G401.6 (cell line): Measurements from ENCODE around the gene SORCS1.

ENCODE experiments used
- FAIRE-seq: peaks from 2 replicates; lab custom pipeline; 2012; peaks lifted over from hg19 to GRCh38; lab: Jason Lieb, UNC

The SORCS1 gene

DNA sequence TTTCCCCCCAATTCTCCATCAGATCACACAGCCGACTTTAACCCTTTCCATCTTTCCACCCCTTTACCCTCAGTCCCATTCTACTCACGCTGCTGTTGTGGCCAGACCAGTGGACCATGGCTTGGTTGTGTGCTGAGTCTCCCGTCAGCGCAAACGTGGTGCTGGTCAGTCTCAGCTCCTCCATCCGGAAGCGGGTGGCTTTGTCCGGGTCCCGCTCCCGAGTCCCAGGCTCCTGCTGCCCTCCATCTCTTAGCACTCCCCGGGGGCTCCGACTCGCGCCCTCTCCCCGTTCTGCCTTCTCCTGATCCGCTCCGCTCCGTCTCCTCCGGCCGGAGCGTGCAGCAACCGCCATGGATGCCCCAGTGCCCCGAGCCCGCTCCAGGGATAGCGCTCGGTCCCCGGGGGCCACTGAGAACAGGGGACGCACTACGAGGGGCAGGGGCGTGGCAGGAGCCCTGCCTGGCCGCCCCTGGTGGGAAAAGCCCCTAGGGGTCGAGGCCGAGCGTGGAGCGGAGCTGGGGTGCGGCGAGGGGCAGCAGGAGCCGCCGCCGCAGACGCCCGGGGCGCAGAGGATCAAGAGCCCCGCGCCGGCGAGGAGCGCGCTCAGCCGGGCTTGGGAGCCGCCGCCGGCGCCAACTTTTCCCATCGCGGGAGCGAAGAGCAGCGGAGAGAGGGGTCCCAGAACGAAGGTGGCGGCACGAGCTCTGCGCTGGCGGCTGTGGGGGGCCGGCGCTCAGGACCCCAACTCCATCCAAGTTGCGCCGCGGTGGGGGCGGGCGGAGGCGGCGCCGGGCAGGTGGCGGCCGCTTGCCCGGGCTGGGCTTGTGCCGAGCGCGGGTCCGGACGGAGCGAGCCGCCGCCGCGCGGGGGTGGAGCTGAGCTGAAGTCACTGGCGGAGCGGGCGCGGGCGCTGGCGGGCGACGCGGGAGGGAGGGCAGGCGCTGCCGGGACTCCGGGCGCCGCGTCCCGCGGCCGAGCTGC is at the start of gene SORCS1:
TSS of gene SORCS1 (minus strand) at position 826 of the 981 bp plus-strand sequence.
- no peak for FAIRE-seq

DNA sequence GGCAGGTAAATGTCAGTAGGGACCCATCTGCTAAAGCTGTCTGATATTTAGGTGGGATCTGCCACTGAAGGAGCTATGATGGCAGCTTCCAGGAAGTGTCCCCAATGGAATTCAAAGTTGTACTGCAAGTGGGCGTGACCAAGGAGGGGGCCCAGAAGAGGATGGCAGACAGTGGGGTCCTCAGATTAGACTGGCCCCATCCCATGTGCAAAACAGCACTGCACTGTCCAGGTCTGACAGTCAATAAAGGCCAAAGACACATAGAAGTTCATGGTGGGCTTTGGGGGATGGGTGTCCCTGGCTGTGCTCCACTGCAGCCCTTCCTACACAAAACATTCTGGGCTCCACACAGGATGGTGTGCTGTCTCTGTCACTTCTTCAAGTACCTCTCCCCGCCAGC is 49.8 kb upstream of the SORCS1 start:
- FAIRE-seq = no peak

DNA sequence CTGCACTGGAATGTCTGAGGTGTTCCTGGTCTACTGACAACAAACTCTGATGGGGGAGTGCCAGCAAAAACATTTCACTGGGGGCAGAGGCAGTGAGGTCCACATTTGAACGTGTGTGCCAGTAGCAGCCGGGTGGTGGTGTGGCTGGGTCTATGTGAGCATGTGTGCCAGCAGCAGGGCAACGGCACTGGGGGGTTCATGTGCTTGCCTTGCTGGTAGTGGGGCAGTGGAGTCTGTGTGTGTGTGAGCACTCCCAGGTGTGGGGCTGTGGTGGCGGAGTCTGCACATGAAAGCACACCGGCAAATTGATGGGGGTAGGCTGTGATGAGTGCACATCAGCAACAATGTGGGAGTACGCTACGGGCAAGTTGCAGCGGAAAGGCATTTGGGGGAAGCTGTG is 49.4 kb upstream of the SORCS1 start:
- no peak for FAIRE-seq

DNA sequence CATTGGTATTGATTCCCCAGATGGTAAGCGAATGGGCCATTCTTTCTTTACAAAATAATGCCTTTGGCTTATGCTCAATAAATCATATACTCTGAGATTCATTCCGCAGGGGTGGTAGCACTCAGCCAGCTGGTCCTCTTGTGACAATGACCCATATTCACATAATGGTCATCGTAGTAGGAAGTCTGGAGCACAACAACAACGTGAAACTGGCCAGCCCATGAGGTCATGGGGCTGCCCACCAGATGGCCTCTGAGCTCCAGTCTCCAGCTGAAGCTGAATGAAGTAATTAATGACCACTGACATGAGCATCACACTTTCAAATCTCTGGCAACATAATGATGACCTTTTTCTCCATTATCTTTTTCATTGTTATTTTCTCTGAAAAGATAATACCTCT is 42.3 kb upstream of the SORCS1 start:
- no peak for FAIRE-seq

DNA sequence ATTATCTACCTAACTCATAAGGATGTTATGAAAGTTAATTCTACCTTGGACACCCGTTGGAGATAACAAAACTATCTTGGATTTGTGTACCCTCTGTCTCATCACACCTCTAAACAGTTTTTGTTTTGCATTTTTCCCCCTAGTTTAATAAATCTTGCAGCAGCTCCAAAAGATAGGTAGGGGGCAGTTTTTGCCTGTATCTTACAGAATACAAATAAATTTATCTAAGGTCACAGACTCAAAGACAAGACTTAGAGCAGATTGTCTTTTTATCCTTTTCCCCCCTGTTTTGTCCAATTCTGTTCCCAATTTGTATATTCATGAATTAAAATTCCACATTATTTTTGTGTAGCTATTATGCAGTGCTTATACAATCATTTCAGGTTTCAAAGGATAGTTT is 5.0 kb upstream of the SORCS1 start:
- no peak for FAIRE-seq

DNA sequence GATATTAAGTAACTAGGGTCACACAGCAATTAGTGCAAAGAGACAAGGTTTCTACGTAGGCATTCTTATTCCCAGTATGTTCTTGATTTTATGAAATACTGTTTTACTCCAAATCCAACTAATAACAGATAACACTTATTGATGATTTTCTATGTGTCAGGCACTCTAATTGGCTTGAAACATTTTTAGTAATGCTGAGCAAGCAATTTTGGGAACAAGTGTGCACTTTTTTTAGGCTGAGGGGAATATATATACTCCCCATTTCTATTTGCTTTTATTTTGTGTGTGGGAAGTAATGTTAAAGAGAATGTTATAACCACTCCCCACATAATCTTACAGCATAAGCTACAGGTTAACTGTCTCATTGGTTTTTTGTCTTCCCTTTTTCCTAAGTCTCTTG is 4.2 kb upstream of the SORCS1 start:
- no peak for FAIRE-seq

DNA sequence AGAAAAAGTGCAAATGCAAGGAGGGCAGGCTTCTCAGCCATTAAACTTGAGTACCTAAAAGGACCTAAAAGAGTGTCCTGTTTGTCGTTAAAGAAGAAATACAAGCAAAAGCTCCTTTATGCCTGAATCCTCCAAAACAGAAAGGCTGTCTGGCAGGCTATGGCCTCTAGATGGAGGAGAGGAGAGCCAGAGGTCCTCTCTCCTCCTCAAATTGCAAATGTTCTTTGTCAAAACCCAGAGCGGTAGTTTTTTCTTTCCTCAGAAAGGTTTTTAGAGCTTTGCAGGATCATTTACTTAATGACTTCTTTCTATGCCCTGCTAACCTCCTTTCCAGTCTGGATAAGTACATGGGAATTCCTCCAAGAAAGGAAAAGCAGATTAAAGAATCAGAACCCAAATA is 1.9 kb upstream of the SORCS1 start:
- FAIRE-seq = no peak

DNA sequence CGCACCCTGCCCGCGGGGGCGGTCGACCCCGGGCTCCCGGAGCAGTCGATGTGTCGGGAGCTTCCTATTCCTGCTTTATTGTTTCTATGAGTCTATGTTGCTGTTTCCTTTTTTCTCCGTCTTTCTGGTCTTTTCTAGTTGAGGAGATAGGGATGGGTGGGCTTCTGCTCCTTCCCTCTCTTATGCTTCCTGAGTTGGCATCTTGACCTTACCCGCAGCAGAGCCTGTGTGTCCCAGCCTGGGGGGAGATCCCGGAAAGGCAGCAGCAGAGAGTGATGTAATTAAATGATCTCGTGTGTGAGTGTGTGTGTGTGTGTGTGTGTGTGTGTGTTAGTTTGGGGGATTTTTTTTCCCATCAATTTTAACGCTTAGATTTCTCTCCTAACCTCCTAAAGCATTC is 486 bp upstream of the SORCS1 start:
- FAIRE-seq = no peak

DNA sequence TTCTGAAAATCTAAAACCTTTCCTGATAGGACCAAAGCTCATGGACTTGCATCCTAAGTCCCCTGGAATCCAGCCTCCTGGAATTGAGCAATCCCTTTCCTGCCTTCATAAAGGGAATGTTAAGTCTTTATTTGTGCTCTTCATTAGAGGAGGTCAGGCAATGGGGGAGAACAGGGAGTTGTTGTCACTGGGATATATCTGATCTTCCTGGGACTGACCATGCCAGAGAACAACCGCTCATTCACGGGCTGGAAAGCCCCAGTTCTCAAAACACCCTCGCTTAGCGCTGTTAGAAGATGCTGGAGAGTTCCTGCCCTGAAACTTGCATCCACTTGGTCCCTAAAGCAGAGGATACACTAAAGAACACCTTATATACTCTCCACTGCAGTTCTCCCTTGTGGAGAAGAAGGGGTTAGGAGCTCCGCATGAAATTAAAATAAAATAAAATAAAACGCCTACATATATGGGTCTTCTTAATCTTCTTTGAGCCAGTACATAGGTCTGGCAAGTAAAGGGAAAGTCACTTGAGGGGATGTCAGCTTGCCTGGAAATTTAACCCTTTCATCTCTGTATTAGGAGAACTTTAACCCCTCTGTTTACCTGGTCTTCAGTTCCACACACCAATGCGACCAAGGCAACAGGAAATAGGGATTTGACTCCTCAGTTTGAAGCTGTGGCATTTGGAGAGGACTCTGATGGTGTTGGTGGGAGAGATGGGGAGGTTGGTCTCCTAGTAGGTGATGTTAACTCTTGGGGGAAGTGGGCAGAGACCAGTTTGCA is 1.2 kb downstream of the SORCS1 start:
- no peak for FAIRE-seq

DNA sequence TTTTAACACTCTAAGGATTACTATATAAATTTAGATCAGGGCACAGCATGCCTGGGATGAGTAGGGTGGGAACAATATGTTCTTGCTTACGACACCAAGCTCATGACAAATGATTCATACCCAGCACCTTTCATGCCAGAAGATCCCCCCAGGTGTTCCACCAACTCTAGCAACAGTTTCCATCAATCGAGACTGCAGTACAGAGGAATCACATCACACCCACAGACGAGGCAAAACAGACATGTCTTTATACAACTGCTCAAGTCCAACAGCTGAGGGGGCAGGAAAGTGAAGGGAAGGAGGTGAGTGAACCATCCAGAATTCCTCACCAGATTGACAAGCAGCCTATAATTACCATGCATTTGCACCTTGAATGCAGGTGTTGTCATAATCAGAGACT is 3.6 kb downstream of the SORCS1 start:
- FAIRE-seq = no peak

DNA sequence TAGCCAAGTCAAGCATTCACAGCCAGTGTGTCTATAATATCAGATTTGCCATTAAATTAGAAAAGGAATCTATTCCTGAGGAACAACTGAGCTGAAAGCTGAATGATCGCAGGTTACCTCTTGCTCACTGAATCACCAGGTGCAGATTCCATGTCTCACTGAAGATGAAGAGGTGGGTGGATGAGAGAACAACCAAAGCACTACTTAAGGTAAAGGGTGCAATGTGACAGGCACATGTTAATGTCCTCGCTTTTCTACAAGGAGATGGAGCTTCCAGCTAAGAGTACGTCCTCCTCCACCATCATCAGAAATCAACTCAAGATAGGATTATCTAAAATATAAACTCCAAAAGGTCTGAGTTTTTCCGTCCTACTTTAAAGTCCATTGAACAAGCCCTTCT is 4.6 kb downstream of the SORCS1 start:
- no peak for FAIRE-seq

DNA sequence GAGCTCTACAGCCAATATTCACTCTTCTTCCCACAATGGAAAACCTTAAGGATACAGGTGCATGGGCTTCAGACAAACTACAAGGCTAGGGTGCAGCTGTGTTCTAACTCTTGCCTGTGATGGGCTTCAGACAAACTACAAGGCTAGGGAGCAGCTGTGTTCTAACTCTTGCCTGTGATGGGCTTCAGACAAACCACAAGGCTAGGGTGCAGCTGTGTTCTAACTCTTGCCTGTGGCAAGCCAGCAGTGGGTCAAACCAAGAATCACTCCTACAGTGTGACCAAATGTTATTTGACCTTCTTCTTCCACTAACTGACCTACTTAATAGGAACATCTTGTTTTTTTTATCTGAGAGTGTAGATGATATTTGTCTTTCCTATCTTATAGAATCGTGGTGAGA is 7.4 kb downstream of the SORCS1 start:
- no peak for FAIRE-seq

DNA sequence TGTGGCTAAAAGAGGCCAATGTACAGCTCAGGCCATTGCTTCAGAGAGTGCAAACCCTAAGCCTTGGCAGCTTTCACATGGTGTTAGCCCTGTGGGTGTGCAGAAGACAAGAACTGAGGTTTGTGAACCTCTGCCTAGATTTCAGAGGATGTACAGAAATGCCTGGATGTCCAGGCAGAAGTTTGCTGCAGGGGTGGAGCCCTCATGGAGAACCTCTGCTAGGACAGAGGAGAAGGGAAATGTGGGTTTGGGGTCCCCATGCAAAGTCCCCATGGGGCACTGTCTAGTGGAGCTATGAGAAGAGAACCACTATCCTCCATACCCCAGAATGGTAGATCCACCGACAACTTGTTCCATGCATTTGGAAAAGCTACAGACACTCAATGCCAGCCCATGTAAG is 12.4 kb downstream of the SORCS1 start:
- no peak for FAIRE-seq

DNA sequence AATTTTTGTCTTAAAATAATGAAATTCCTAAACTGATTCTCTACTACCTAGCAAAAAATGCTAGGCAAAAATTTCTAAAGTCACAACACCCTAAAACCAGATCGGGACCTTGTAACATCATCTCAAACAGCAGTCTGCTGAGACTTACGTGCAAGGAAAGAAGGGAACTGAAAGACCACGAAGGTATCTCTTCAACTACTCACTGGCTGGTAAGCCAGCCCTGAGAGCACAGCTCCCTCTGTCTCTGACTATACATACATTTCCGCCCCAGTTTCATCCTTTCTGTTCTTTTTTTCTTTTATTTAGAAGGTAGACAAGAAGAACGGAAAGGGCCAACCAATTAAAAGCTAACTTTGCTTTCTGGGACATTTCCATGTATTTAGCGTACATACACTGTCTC is 15.6 kb downstream of the SORCS1 start:
- FAIRE-seq = no peak

DNA sequence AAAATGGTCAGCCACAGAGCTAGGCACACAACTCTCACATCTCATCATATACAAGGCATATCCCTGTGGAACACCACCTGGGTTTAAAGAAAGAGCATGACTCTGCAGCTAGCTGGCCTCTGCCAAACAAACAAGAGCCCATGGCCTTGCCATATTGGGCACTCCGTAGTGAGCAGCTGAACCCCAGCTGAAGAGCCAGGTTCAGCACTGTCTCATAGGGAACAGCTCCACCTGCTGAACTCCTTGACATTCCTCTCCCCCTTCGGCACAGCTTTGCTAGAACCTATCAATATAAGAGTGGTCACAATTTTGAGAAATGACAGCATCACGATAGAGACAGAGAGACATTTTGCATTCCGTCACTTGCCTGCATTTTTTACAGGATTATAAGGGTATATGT is 20.0 kb downstream of the SORCS1 start:
- FAIRE-seq = no peak

DNA sequence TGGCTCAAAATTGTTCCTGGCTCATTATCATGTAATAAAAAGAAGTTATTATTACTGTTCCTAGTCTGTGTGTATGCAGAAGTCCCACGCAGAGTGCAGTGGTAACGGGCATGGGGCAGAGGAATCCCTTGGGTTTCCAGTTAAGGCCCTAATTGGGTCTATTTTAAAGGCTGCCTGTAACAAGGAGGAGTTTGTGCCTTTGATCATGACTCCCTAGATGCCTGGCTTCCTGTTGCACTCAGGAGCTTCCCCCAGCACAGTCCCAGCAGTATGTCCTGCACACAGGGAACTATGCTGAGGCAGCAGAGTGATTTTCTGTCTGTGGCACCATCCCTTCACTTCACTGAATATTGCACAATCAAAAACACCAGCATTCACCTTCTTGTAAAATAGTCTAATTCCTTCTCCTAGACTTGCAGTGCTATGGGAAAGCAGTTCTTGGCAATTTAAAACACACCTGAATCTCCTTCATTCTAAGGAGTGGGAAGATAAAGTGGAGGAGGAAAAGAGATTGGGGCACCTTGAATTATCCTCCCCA is 22.9 kb downstream of the SORCS1 start:
- FAIRE-seq = no peak

DNA sequence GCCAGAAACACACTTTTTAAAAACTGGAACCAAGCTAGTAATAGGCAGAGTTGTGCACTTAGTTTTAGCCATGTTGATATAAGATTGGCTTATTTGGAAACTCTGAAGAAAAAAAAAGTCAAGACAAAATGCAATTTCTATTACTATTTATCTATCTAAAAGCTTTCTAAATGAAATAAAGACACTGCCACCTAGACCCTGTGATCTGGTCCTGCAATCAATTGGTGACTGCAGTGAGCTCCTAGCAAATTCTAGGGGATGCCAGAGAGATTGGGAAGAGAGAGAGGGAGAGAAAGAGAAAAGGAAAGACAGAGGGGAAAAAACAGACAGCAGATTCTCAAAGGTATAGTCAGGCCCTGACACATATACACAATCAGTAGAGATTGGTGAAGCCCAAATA is 25.3 kb downstream of the SORCS1 start:
- no peak for FAIRE-seq

DNA sequence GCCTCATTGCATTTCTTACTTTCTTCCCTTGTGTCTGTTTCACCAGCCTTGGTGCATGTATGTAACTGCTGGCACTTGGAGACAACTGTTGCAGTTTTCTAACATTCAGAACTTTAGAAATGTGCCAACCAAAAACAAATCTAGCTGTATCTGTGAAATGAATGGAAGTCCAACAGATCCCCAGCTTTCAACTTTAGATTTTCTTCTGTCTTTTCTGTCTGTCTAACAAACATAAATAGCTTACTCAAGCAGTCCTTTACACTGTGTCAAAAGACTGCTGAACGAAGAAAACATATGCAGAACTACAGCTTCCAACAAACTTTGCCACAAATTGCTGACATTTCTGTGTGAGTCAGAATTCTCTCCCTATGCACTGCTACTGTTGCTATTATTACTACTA is 30.9 kb downstream of the SORCS1 start:
- FAIRE-seq = no peak

DNA sequence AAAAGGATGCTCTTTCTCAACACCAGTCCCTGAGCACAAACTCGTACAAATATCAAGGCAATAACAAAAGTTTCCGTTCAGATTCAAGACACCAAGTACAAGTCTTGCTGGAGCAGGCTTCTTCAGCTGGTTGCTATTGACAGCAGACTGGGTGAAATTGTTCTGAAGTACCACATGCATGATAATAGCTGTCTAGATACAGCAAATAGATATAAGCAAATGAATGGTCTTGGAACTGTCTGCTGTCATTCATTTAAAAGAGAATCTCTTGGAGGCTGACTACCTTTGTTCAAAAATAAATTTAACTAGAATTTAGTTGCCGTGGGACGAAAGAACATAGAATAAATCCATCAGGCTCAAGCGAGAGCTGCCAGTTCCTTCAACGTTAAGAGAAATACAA is 35.5 kb downstream of the SORCS1 start:
- no peak for FAIRE-seq

DNA sequence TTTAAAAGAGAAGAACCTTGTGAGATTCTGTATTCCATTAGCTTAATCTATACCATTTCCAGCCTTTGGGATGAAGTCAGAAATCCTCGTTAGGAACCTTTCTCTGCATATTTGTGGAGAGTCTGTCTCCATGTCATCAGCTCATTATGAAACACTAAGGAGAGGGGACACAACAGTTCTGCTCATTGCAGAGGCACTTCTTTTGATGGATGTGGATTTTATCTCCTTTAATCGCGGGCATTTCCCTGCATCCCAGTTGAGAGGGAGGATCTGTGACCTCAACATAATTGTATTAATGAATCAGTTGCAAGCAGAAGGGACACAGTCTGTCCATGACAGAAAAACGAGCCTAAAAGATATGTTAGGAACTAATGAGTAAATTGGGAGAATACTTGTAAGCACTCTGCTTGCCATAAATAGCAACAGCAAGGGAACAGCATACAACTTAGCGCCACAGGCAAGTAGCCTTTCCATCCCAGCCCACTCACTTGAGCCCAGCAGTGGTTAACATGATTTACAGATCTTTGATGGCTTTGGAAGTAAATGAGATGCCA is 37.9 kb downstream of the SORCS1 start:
- FAIRE-seq = no peak

DNA sequence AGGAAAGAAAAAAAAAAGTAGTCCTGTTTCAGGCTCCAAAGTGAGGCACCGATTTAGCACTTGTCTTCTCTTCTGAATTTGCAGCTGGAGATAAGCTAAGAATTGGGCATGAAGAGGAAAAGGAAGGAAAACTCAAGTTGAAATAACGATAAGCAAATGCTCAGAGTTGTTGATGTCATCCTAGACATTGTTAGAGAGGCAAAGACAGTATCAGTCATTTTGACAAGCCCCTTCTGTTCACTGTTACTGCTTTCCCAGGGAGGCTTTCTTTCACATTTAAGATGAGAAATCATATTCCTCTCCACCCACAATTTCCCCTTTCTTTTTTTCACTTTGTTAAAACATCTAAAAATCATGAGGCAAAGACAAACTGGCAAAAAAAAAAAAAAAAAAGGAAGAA is 41.8 kb downstream of the SORCS1 start:
- FAIRE-seq = no peak

DNA sequence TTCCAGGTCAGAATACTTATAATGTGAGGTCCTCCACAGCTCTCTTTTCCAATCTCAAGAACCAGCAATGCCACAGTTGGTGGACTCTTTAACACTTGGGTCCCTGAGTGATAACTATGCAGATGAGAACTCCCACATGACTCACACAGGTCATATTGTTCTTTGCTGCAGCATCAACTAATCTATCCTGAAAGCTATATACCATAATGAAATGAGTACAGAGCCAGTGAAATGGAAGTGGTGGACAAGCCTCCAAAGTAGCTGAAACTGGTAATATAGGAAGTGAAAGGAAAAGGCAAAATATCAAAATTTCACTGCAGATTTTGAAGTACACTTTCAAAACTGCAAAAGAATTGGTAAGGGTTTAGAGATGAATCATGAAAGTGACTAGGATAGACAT is 45.6 kb downstream of the SORCS1 start:
- FAIRE-seq = no peak
